Measurements from ENCODE around the gene SH3PXD2B. TPM values are rescaled to one million over a fixed set of nuclear protein-coding genes. Genes with fewer than 3 reads are reported as not detected.
A peak's percentile ranks its signal among the peaks of the same experiment; 100 is the strongest.

Gene SH3PXD2B
- total RNA-seq, 1 experiment from 2014 or later: 12.9 TPM

DNA sequence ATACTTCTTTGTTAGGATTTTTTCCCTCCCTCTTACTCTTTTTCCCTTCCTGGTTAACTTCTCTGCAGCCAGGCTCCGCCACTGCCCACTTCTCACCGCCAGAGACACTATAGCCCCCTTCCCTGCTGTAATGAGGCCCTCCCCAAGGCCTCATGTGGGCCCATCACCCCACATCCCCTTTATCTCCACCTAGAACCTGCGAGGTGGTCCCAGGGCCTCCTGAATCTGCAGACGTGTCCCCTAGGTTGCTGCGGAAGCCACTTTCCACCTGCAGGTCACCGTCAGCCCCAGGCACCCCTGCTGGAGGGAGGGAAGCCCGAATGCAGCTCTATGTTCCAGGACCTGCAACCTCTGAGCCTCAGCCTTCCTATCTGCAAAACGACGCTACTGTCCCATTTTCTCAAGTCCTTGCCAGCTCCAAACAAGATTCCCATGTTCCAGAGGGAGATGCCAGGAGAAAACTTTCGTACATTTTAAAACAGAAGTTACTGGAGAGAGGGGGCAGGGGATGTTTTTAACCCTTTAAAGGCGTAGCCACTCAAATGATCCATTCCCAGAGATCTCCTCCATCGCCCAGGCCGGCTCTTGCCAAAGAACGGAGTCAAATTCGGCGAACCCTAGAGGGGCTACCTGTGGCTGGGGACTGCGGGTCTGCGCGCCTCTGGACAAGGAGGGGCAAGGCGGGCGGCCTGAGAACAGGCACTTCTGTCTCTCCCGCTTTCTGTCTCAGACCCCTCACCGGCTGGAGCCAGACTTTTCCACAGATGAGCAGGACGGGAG, 929 bp downstream of the SH3PXD2B start:
- intact Hi-C loops (cut with micrococcal nuclease; ENCODE audit: unreplicated experiment): no loop called here
- Mint-ChIP-seq H3K4me1 (ENCODE audit: low read depth, unreplicated experiment) (peaks cover 26% of the 10 kb centered on the region), H3K27me3 (ENCODE audit: insufficient read depth, unreplicated experiment) (no peaks in the 10 kb centered on the region), H3K27ac (ENCODE audit: unreplicated experiment) (peak overlapping the region; percentile 27), H3K4me3 (ENCODE audit: unreplicated experiment) (peak overlapping the region; percentile 78), H3K36me3 (ENCODE audit: insufficient read depth, unreplicated experiment) (peaks cover 5% of the 10 kb centered on the region), H3K9me3 (ENCODE audit: unreplicated experiment) (no peaks in the 10 kb centered on the region)
- TSS peak; percentile 48 for BruUV-seq (replicated peaks)
- 0 out of 2 replicates have a peak, but pooled peaks cover 4% of the 10 kb centered on the region for H3K4me1 ChIP-seq
- peak; percentile 49 to 58 for TF ChIP-seq CTCF (IDR thresholded peaks at IDR 0.05; ENCODE audit: insufficient read depth in 1 of 2, low read depth in 1 of 2, low read length in 1 of 2, severe bottlenecking in 1 of 2, unreplicated experiment in 1 of 2)
- ChIA-PET POLR2A (interaction anchor here (0.5 to 0.6 kb wide), 2 partner anchors 10 to 68 kb away, joined by 3 read pairs; no protein-coding TSS in a partner anchor), CTCF (interaction anchor here (0.8 to 1.1 kb wide), 2 partner anchors 16 to 19 kb away, joined by 3 read pairs; no protein-coding TSS in a partner anchor)
- no peaks in the 10 kb centered on the region for H3K36me3 ChIP-seq (ENCODE audit: control insufficient read depth, insufficient read depth, low read length)
- no peaks in the 10 kb centered on the region for H3K27me3 ChIP-seq (replicated peaks; ENCODE audit: control insufficient read depth, insufficient read depth, low read length)
- H3K9me3 ChIP-seq: no peaks in the 10 kb centered on the region
- peak overlapping the region; percentile 85 for H3K4me3 ChIP-seq (ENCODE audit: low read depth, low read length)
- DNase-seq: peak; percentile 59 to 68

GRCh38 chr5:172452398-172453205, 1.7 kb downstream of the SH3PXD2B start:
- ChIA-PET POLR2A (interaction anchor here (0.5 kb wide), 1 partner anchor 68 kb away, joined by 3 read pairs; no protein-coding TSS in a partner anchor), CTCF (interaction anchor here (0.8 to 1.1 kb wide), 2 partner anchors 16 to 20 kb away, joined by 3 read pairs; no protein-coding TSS in a partner anchor)
- H3K4me1 ChIP-seq: 0 out of 2 replicates have a peak, but pooled peaks cover 4% of the 10 kb centered on the region
- no peaks in the 10 kb centered on the region for H3K9me3 Mint-ChIP-seq (ENCODE audit: unreplicated experiment)
- peak overlapping the region; percentile 78 for H3K4me3 Mint-ChIP-seq (ENCODE audit: unreplicated experiment)
- H3K9me3 ChIP-seq: no peaks in the 10 kb centered on the region
- no peak overlapping the region for H3K4me3 ChIP-seq (ENCODE audit: low read depth, low read length)
- H3K36me3 ChIP-seq (ENCODE audit: control insufficient read depth, insufficient read depth, low read length): no peaks in the 10 kb centered on the region
- no peaks in the 10 kb centered on the region for H3K27me3 Mint-ChIP-seq (ENCODE audit: insufficient read depth, unreplicated experiment)
- BruUV-seq (replicated peaks): no TSS peak
- H3K36me3 Mint-ChIP-seq (ENCODE audit: insufficient read depth, unreplicated experiment): peaks cover 5% of the 10 kb centered on the region
- H3K4me1 Mint-ChIP-seq (ENCODE audit: low read depth, unreplicated experiment): peaks cover 26% of the 10 kb centered on the region
- TF ChIP-seq CTCF (IDR thresholded peaks at IDR 0.05; ENCODE audit: insufficient read depth in 1 of 2, low read depth in 1 of 2, low read length in 1 of 2, severe bottlenecking in 1 of 2, unreplicated experiment in 1 of 2): no peak
- intact Hi-C loops (cut with micrococcal nuclease; ENCODE audit: unreplicated experiment): no loop called here
- H3K27ac Mint-ChIP-seq (ENCODE audit: unreplicated experiment): peak overlapping the region; percentile 27
- no peaks in the 10 kb centered on the region for H3K27me3 ChIP-seq (replicated peaks; ENCODE audit: control insufficient read depth, insufficient read depth, low read length)
- no peak for DNase-seq

DNA sequence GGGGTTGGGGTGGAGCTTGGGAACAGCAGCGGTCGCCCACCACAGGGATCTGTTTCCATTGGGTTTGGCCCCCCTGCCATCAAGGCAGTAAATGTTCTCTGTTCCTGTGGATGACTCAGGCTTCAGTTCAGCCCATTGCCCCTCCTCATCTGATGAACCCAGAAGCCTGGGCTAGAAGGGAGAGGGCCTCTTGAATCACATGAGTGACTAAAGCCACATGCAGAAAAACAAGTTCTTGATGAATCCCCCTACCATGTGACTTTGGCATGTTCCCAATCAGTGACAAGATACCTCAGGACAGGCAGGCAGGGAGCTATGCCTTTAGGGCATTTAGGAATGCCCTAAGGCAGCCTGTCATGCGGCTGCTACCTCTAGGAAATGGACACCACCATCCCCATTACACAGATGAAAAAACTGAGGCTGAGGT, 2.5 kb downstream of the SH3PXD2B start:
- Mint-ChIP-seq H3K4me1 (ENCODE audit: low read depth, unreplicated experiment) (peaks cover 26% of the 10 kb centered on the region), H3K9me3 (ENCODE audit: unreplicated experiment) (no peaks in the 10 kb centered on the region), H3K36me3 (ENCODE audit: insufficient read depth, unreplicated experiment) (peaks cover 5% of the 10 kb centered on the region), H3K27me3 (ENCODE audit: insufficient read depth, unreplicated experiment) (no peaks in the 10 kb centered on the region), H3K27ac (ENCODE audit: unreplicated experiment) (no peak overlapping the region), H3K4me3 (ENCODE audit: unreplicated experiment) (no peak overlapping the region)
- Histone ChIP-seq H3K36me3 (ENCODE audit: control insufficient read depth, insufficient read depth, low read length) (no peaks in the 10 kb centered on the region), H3K4me1 (0 out of 2 replicates have a peak, but pooled peaks cover 4% of the 10 kb centered on the region), H3K27me3 (replicated peaks; ENCODE audit: control insufficient read depth, insufficient read depth, low read length) (no peaks in the 10 kb centered on the region), H3K9me3 (no peaks in the 10 kb centered on the region), H3K4me3 (ENCODE audit: low read depth, low read length) (no peak overlapping the region)
- POLR2A ChIA-PET: no interaction called here
- CTCF ChIA-PET: interaction anchor here (0.6 to 1.6 kb wide), 5 partner anchors 9 to 454 kb away, joined by 3 to 5 read pairs (median 3); no protein-coding TSS in a partner anchor
- no peak for TF ChIP-seq CTCF (IDR thresholded peaks at IDR 0.05; ENCODE audit: insufficient read depth in 1 of 2, low read depth in 1 of 2, low read length in 1 of 2, severe bottlenecking in 1 of 2, unreplicated experiment in 1 of 2)
- intact Hi-C loops (cut with micrococcal nuclease; ENCODE audit: unreplicated experiment): loop anchor here (1.0 kb wide), 1 partner anchor 68 kb away; no protein-coding TSS in a partner anchor
- BruUV-seq (replicated peaks): no TSS peak
- peak in 1 of 2 experiments; percentile 16 for DNase-seq
